HUES64 (cell line): ENCODE results near the gene AP3M1.

Source experiments
- H3K27ac ChIP-seq: 2 replicates; pipeline ENCODE4 v1.7.0; 2013; ENCODE audit warnings: low read depth, low read length, inconsistent platforms
- H3K27me3 ChIP-seq: 2 replicates; pipeline ENCODE4 v1.6.1; 2013; ENCODE audit warnings: mild to moderate bottlenecking, low read length; ENCODE audit not compliant: insufficient read depth
- H3K36me3 ChIP-seq: 2 replicates; pipeline ENCODE4 v1.6.1; 2013; ENCODE audit warnings: mild to moderate bottlenecking, low read length; ENCODE audit not compliant: insufficient read depth
- H3K4me1 ChIP-seq: 2 replicates; pipeline ENCODE4 v1.6.1; 2013; ENCODE audit warnings: mild to moderate bottlenecking, low read length, moderate library complexity; ENCODE audit not compliant: insufficient read depth
- H3K4me3 ChIP-seq: 2 replicates; pipeline ENCODE4 v1.5.1; 2013; ENCODE audit warnings: mild to moderate bottlenecking, low read length, moderate library complexity
- H3K9ac ChIP-seq: 2 replicates; pipeline ENCODE4 v1.6.1; 2013; ENCODE audit warnings: mild to moderate bottlenecking, low read depth, low read length
- H3K9me3 ChIP-seq: 2 replicates; pipeline ENCODE4 v1.6.1; 2013; ENCODE audit warnings: low read depth, low read length; ENCODE audit not compliant: insufficient read depth
- WGBS: fragments of 150-250, 120-280 bp; methylation state at CpG from one replicate; pipeline ENCODE4 v1.1.7; 2013; ENCODE audit warnings: missing lambda C conversion rate; 5-methylcytosine and 5-hydroxymethylcytosine counted together

Gene AP3M1

GRCh38 chr10:74093530-74094164 is 57.0 kb downstream of the AP3M1 start:
- whole genome bisulfite sequencing: 99% methylated on average over 4 of the region's 4 CpGs
- Histone ChIP-seq H3K9me3 (no peaks in the 10 kb centered on the region), H3K4me1 (no peaks in the 10 kb centered on the region), H3K27me3 (no peaks in the 10 kb centered on the region), H3K9ac (no peak overlapping the region), H3K36me3 (peaks cover 97% of the 10 kb centered on the region), H3K27ac (no peak overlapping the region), H3K4me3 (no peak overlapping the region)

- no peak overlapping the region for H3K9ac ChIP-seq
- H3K4me1 ChIP-seq: no peaks in the 10 kb centered on the region
- H3K27ac ChIP-seq: no peak overlapping the region
- no peaks in the 10 kb centered on the region for H3K27me3 ChIP-seq
- no peaks in the 10 kb centered on the region for H3K9me3 ChIP-seq
- peaks cover 95% of the 10 kb centered on the region for H3K36me3 ChIP-seq
- WGBS: 100% methylated on average over 3 of the region's 3 CpGs
- no peak overlapping the region for H3K4me3 ChIP-seq
Measured at GRCh38 chr10:74092372-74092771, 58.3 kb downstream of the AP3M1 start.

- no peaks in the 10 kb centered on the region for H3K9me3 ChIP-seq
- H3K27ac ChIP-seq: no peak overlapping the region
- no peak overlapping the region for H3K4me3 ChIP-seq
- no peaks in the 10 kb centered on the region for H3K27me3 ChIP-seq
- WGBS: 61% methylated on average over 3 of the region's 3 CpGs
- H3K4me1 ChIP-seq: no peaks in the 10 kb centered on the region
- H3K36me3 ChIP-seq: peaks cover 86% of the 10 kb centered on the region
- no peak overlapping the region for H3K9ac ChIP-seq
Measured at GRCh38 chr10:74088722-74089121, 61.9 kb downstream of the AP3M1 start.

- no peaks in the 10 kb centered on the region for H3K9me3 ChIP-seq
- H3K27me3 ChIP-seq: no peaks in the 10 kb centered on the region
- H3K4me1 ChIP-seq: peaks cover 5% of the 10 kb centered on the region; the same call in 1 of the 2 replicates
- no peak overlapping the region for H3K4me3 ChIP-seq
- H3K27ac ChIP-seq: no peak overlapping the region
- no peak overlapping the region for H3K9ac ChIP-seq
- WGBS: 95% methylated on average over 2 of the region's 2 CpGs
- H3K36me3 ChIP-seq: peaks cover 88% of the 10 kb centered on the region
Measured at GRCh38 chr10:74086317-74086716, 64.3 kb downstream of the AP3M1 start.

- Histone ChIP-seq H3K9me3 (no peaks in the 10 kb centered on the region), H3K9ac (no peak overlapping the region), H3K36me3 (peaks cover 75% of the 10 kb centered on the region), H3K4me1 (peaks cover 19% of the 10 kb centered on the region), H3K27ac (no peak overlapping the region), H3K4me3 (no peak overlapping the region), H3K27me3 (no peaks in the 10 kb centered on the region)
- WGBS: 93% methylated on average over 2 of the region's 3 CpGs
Measured at GRCh38 chr10:74084955-74085354, 65.7 kb downstream of the AP3M1 start.

- 96% methylated on average over 2 of the region's 2 CpGs for WGBS
- H3K9me3 ChIP-seq: no peaks in the 10 kb centered on the region
- H3K27ac ChIP-seq: no peak overlapping the region
- H3K4me1 ChIP-seq: peaks cover 35% of the 10 kb centered on the region
- no peak overlapping the region for H3K9ac ChIP-seq
- H3K4me3 ChIP-seq: no peak overlapping the region
- no peaks in the 10 kb centered on the region for H3K27me3 ChIP-seq
- H3K36me3 ChIP-seq: peaks cover 59% of the 10 kb centered on the region
Measured at GRCh38 chr10:74083304-74083703, 67.3 kb downstream of the AP3M1 start.

GRCh38 chr10:74081941-74082718 is 68.5 kb downstream of the AP3M1 start:
- 88% methylated on average over 4 of the region's 5 CpGs for WGBS
- Histone ChIP-seq H3K27me3 (no peaks in the 10 kb centered on the region), H3K9ac (no peak overlapping the region), H3K9me3 (no peaks in the 10 kb centered on the region), H3K27ac (no peak overlapping the region), H3K4me3 (no peak overlapping the region), H3K36me3 (peaks cover 59% of the 10 kb centered on the region), H3K4me1 (peaks cover 47% of the 10 kb centered on the region)

GRCh38 chr10:74081192-74081803 is 69.3 kb downstream of the AP3M1 start:
- Histone ChIP-seq H3K4me3 (no peak overlapping the region), H3K27ac (peak overlapping the region; percentile 75; the same call in 1 of the 2 replicates), H3K4me1 (peaks cover 55% of the 10 kb centered on the region), H3K9me3 (no peaks in the 10 kb centered on the region), H3K9ac (no peak overlapping the region), H3K36me3 (peaks cover 59% of the 10 kb centered on the region), H3K27me3 (no peaks in the 10 kb centered on the region)
- WGBS: 61% methylated on average over 4 of the region's 4 CpGs

- peak overlapping the region; percentile 26; the same call in 1 of the 2 replicates for H3K9ac ChIP-seq
- H3K27ac ChIP-seq: peak overlapping the region; percentile 75
- H3K9me3 ChIP-seq: no peaks in the 10 kb centered on the region
- H3K4me3 ChIP-seq: peak overlapping the region; percentile 12; the same call in 1 of the 2 replicates
- H3K4me1 ChIP-seq: peaks cover 58% of the 10 kb centered on the region
- peaks cover 61% of the 10 kb centered on the region for H3K36me3 ChIP-seq
- no peaks in the 10 kb centered on the region for H3K27me3 ChIP-seq
- WGBS: 20% methylated on average over 1 of the region's 2 CpGs
Measured at GRCh38 chr10:74079936-74080590, 70.6 kb downstream of the AP3M1 start.

- H3K9me3 ChIP-seq: no peaks in the 10 kb centered on the region
- peaks cover 63% of the 10 kb centered on the region for H3K36me3 ChIP-seq
- 68% methylated on average over 4 of the region's 4 CpGs for WGBS
- peak overlapping the region; percentile 26; the same call in 1 of the 2 replicates for H3K9ac ChIP-seq
- peaks cover 58% of the 10 kb centered on the region for H3K4me1 ChIP-seq
- no peaks in the 10 kb centered on the region for H3K27me3 ChIP-seq
- peak overlapping the region; percentile 75 for H3K27ac ChIP-seq
- peak overlapping the region; percentile 12; the same call in 1 of the 2 replicates for H3K4me3 ChIP-seq
Measured at GRCh38 chr10:74079028-74079935, 71.3 kb downstream of the AP3M1 start.
